Transverse colon (tissue), 4 donors: ENCODE measurements around the gene FAM111A. TPM values are rescaled to one million over a fixed set of nuclear protein-coding genes. Genes with fewer than 3 reads are reported as not detected.

Source experiments
- DNase-seq: peaks from one replicate; pipeline ENCODE4 v3.0.0-alpha.2; 2019
- H3K27ac ChIP-seq, 4 donors: fragments of 200-600 bp; sonication (generic); 2 replicates each; pipeline ENCODE4 v1.5.1; 2016 to 2018; ENCODE audit warnings: inconsistent platforms in 4 of 4
- H3K27me3 ChIP-seq: fragments of 200-600 bp; sonication (generic); 2 replicates; pipeline ENCODE4 v1.5.1; 2017; ENCODE audit warnings: inconsistent platforms
- H3K36me3 ChIP-seq, 4 donors: fragments of 200-600 bp; sonication (generic); 2 replicates each; pipeline ENCODE4 v1.5.1; 2017 to 2019; ENCODE audit warnings: inconsistent platforms in 4 of 4
- H3K4me1 ChIP-seq, 4 donors: fragments of 200-600 bp; sonication (generic); 2 replicates each; pipeline ENCODE4 v1.5.1; 2017 to 2020; ENCODE audit warnings: inconsistent platforms in 4 of 4
- H3K4me3 ChIP-seq, 4 donors: fragments of 200-600 bp; sonication (generic); 1 replicate in 1 of 4; 2 replicates in 3 of 4; pipeline versions ENCODE4 v1.5.1 to v1.6.1; 2017 to 2019; ENCODE audit warnings: inconsistent platforms in 4 of 4
- H3K9me3 ChIP-seq, 2 donors: fragments of 200-600 bp; sonication (generic); 2 replicates each; pipeline ENCODE4 v1.5.1; 2017 to 2019; ENCODE audit warnings: inconsistent platforms in 2 of 2
- CTCF ChIP-seq, 5 experiments: fragments of 200-600 bp in 3 of 5; fragments of 450-650 bp in 2 of 5; sonication (generic) in 3 of 5; IDR thresholded peaks; 1 replicate in 2 of 5; 2 replicates in 3 of 5; pipeline ENCODE4 v1.5.1; 2016 to 2017; ENCODE audit warnings: antibody characterized with exemption in 5 of 5, inconsistent platforms in 3 of 5, mild to moderate bottlenecking in 2 of 5, moderate library complexity in 1 of 5
- EP300 ChIP-seq: sonication (generic); formaldehyde crosslinking; IDR thresholded peaks from one replicate; pipeline ENCODE4 v1.6.1; 2017; ENCODE audit warnings: antibody characterized with exemption, low read depth
- POLR2A ChIP-seq: fragments of 450-650 bp; IDR thresholded peaks from one replicate; pipeline ENCODE4 v1.6.1; 2016; ENCODE audit warnings: antibody characterized with exemption, mild to moderate bottlenecking, moderate library complexity
- POLR2AphosphoS5 ChIP-seq, 3 donors: sonication (generic); formaldehyde crosslinking; IDR thresholded peaks; one replicate each; pipeline ENCODE4 v1.6.1; 2016; ENCODE audit warnings: antibody characterized with exemption in 3 of 3
- WGBS, 2 donors: methylation state at CpG; one replicate each; pipeline ENCODE4 v1.1.5; 2018; ENCODE audit warnings: low coverage in 1 of 2; 5-methylcytosine and 5-hydroxymethylcytosine counted together
- in situ Hi-C, 4 donors: fragments of 200-750 bp; cut with MboI; loops; one replicate each; pipeline versions ENCODE4 v1.15.0 to v1.15.1; 2017; ENCODE audit warnings: low sequenced_read_pairs in 3 of 4, low pct_ligation_motif_present in 1 of 4, low pct_unique_long_range_greater_than_20kb in 1 of 4
- intact Hi-C: fragments of 100-400 bp; cut with DNase I; formaldehyde crosslinking; loops from one replicate; pipeline ENCODE4 v1.15.1; 2023; ENCODE audit warnings: low total_unique reads
- total RNA-seq, 4 donors: library from RNA; depleted of rRNA; stranded (reverse); fragments of >200 nt; gene quantifications; one replicate each; pipeline ENCODE4 v1.1.0, GENCODE V29; 2016

The FAM111A gene
- total RNA-seq, 4 donors from 2014 or later = 17.6 to 62.1 (median 26.2) TPM

DNA sequence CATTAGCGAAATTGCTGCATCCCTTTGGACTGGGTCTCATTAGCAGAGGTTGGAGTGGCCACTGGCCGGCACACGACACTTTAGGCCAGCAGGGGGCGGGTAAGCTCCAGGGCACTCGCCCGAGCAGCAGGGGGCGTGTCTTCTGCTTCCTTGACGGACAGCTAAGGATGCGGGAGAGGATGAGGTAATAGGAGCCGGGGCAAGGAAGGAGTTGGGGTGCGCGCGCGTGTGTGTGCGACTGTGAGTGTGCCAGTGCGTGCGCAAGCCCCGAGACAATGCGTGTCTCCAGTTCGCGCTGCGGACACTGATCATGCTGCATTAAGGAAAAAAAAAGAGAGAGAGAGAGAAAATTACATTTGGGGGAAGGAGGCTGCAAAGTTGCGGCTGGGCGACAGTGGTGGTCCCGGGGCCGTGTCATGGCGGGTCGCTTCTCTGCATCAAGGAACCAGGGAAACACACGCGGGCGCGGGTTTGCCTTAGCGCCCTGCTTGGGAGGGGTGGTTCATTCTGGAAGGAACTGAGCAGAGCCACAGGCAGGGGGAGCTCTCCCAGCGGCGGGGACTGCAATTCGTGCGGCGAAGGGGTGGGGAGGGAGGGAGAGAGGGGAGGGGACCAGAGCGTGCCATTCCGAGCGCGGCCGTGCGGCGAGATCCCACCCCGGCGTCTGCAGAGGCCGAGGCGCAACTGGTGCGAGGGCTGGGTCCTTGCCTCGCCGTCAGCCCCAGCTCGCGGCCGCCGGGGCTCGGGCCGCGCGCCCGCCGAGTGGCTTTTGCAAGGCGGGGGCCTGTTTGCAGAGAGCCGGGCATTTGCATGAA is 29.1 kb downstream of the FAM111A start, which contains the start of gene DTX4:
Gene DTX4, plus strand, starts transcription at position 625 of the 815 bp plus-strand sequence. CDS start 464 bp downstream, outside the sequence.
- peak; percentile 95 for DNase-seq
- no peaks in the 10 kb centered on the region for H3K9me3 ChIP-seq
- no peaks in the 10 kb centered on the region for H3K27me3 ChIP-seq
- peak within 1 kb of the TSS; percentile 86 to 93 (median 88) for H3K27ac ChIP-seq
- no peaks in the 10 kb centered on the region for H3K36me3 ChIP-seq
- peak within 1 kb of the TSS; percentile 78 to 91 (median 82) for H3K4me3 ChIP-seq
- in situ Hi-C loops (loop anchor here in 1 of 4 donors (25.0 kb wide), 2 partner anchors 116 to 266 kb away; partner anchors contain the start of genes OR5A1 and OR5A2), intact Hi-C loops (loop anchor here (1.0 to 10.0 kb wide), 2 partner anchors 36 to 513 kb away; no protein-coding TSS in a partner anchor)
- peaks cover 0 to 33% (median 21%) of the 10 kb centered on the region in 4 donors for H3K4me1 ChIP-seq
- TF ChIP-seq EP300 (no peak), POLR2AphosphoS5 (IDR thresholded peaks at IDR 0.05) (peak; percentile 64 to 74 (median 72)), CTCF (IDR thresholded peaks at IDR 0.05) (peak; percentile 78 to 98 (median 87)), POLR2A (peak; percentile 59)
- WGBS, 2 donors = 0 to 1% methylated on average over 13 to 33 of the region's 64 CpGs

DNA sequence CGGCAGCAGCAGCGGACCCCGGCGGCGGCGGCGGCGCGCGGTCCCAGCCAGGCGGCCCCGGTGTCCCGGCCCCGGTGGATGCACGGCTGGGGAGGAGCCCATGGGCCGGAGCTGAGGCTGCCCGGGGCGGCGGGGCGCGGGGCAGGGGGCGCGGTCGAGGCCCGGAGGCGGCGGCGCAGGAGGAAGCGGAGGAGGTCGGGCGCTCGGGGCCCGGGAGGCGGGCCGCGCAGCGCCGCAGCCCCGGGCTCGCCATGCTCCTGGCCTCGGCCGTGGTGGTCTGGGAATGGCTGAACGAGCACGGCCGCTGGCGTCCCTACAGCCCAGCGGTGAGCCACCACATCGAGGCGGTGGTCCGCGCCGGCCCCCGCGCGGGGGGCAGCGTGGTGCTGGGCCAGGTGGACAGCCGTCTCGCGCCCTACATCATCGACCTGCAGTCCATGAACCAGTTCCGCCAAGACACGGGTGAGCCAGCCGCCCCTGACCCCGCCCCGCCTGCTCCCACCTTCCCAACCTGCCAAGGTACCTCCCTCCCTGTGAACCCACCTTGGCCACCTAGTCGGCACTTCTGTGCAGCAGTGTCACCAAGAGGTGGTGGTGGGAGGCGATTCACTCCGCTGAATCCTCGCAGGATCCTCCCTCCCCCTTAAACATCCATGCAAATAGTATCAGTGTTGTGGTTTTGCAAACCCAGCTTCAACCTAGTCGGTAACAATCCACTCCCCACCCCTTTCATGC is 29.9 kb downstream of the FAM111A start:
- peaks cover 0 to 33% (median 21%) of the 10 kb centered on the region in 4 donors for H3K4me1 ChIP-seq
- H3K9me3 ChIP-seq = no peaks in the 10 kb centered on the region
- peak overlapping the region; percentile 86 to 93 (median 88) for H3K27ac ChIP-seq
- intact Hi-C loops = loop anchor here (10.0 kb wide), 1 partner anchor 512 kb away; no protein-coding TSS in a partner anchor
- H3K27me3 ChIP-seq = no peaks in the 10 kb centered on the region
- WGBS, 2 donors = 0% methylated on average over 30 of the region's 70 CpGs; no CpG with 5 or more reads in 1 of the 2 donors
- DNase-seq = peak; percentile 52
- peak; percentile 16 to 45 (median 20) for TF ChIP-seq POLR2AphosphoS5 (IDR thresholded peaks at IDR 0.05)
- peak; percentile 50 for TF ChIP-seq POLR2A
- peak in 1 of 5 experiments; percentile 8 for TF ChIP-seq CTCF (IDR thresholded peaks at IDR 0.05)
- TF ChIP-seq EP300 = no peak
- no peaks in the 10 kb centered on the region for H3K36me3 ChIP-seq
- in situ Hi-C loops = loop anchor here in 1 of 4 donors (25.0 kb wide), 2 partner anchors 115 to 265 kb away; partner anchors contain the start of genes OR5A1 and OR5A2
- H3K4me3 ChIP-seq = peak overlapping the region; percentile 78 to 91 (median 82)

GRCh38 chr11:59173080-59173963 is 30.7 kb downstream of the FAM111A start:
- WGBS, 2 donors = 11 to 40% methylated on average over 1 to 22 of the region's 37 CpGs
- no peaks in the 10 kb centered on the region for H3K27me3 ChIP-seq
- in situ Hi-C loops = loop anchor here in 1 of 4 donors (25.0 kb wide), 2 partner anchors 114 to 264 kb away; partner anchors contain the start of genes OR5A1 and OR5A2

More at GRCh38 chr11:59173080-59173963, 30.7 kb downstream of the FAM111A start:
- Histone ChIP-seq H3K4me3 (peak overlapping the region; percentile 78 to 91 (median 82)), H3K27ac (peak overlapping the region; percentile 86 to 93 (median 88)), H3K9me3 (no peaks in the 10 kb centered on the region), H3K4me1 (peaks cover 0 to 33% (median 21%) of the 10 kb centered on the region in 4 donors), H3K36me3 (no peaks in the 10 kb centered on the region)
- intact Hi-C loops = loop anchor here (10.0 kb wide), 1 partner anchor 511 kb away; no protein-coding TSS in a partner anchor
- peak; percentile 41 for DNase-seq
- TF ChIP-seq CTCF (IDR thresholded peaks at IDR 0.05) (no peak), POLR2AphosphoS5 (IDR thresholded peaks at IDR 0.05) (no peak), EP300 (no peak), POLR2A (no peak)
